ENCODE measurements around the gene TMEM132E.

DNA sequence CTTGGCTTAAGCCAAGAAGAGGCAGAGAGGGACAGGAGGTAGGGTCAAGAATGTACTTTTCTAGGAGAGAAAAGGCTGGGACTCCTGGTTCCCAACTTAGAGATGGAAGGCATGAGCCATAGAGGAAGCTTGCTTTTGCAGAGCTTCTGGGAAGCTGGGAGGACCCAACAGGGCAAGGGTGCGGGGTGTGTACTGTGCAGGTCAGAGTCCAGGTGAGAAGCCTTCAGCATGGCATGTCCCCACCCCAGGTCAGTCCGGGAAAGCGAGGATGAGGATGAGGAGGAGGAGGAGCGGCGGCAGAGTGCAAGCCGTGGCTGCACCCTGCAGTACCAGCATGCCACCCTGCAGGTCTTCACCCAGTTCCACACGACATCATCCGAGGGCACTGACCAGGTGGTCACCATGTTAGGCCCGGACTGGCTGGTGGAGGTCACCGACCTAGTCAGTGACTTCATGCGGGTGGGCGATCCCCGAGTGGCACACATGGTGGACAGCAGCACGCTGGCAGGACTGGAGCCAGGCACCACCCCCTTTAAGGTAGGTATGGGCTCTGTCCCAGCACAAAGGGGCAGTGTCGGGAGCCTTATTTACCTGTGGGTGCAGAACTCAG is 55.3 kb downstream of the TMEM132E start:
- TF ChIP-seq, protein P1, sequence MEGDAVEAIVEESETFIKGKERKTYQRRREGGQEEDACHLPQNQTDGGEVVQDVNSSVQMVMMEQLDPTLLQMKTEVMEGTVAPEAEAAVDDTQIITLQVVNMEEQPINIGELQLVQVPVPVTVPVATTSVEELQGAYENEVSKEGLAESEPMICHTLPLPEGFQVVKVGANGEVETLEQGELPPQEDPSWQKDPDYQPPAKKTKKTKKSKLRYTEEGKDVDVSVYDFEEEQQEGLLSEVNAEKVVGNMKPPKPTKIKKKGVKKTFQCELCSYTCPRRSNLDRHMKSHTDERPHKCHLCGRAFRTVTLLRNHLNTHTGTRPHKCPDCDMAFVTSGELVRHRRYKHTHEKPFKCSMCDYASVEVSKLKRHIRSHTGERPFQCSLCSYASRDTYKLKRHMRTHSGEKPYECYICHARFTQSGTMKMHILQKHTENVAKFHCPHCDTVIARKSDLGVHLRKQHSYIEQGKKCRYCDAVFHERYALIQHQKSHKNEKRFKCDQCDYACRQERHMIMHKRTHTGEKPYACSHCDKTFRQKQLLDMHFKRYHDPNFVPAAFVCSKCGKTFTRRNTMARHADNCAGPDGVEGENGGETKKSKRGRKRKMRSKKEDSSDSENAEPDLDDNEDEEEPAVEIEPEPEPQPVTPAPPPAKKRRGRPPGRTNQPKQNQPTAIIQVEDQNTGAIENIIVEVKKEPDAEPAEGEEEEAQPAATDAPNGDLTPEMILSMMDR (IDR thresholded peaks at IDR 0.05) = no peak
- TF ChIP-seq POLR2AphosphoS5 (IDR thresholded peaks at IDR 0.05) (no peak), EP300 (IDR thresholded peaks at IDR 0.05) (no peak)

Measured in suprapubic skin (tissue), 4 donors.